ENCODE data around the gene COPS7A. TPM values are rescaled to one million over a fixed set of nuclear protein-coding genes. Genes with fewer than 3 reads are reported as not detected.
"Not testable (repeated sequence)": the region's sequence is repeated elsewhere in the genome, so short reads cannot be mapped to it uniquely, and the experiment has no call there.

Gene COPS7A
- polyA plus RNA-seq, 5 donors, result 48.4 to 59.1 (median 56.3) TPM

GRCh38 chr12:6699989-6700645 is 23.7 kb upstream of the COPS7A start:
- peak in 1 of 2 donors; percentile 14 for DNase-seq

GRCh38 chr12:6700646-6701051 is 23.2 kb upstream of the COPS7A start, which contains the start of gene PIANP:
Gene PIANP, minus strand, starts transcription at chr12:6700815. Its CDS starts 2,754 bp downstream, at chr12:6698061.
- DNase-seq, result peak; percentile 37 to 49

GRCh38 chr12:6701078-6701768 is 22.6 kb upstream of the COPS7A start:
- no peak for DNase-seq

GRCh38 chr12:6703631-6704030 is 20.2 kb upstream of the COPS7A start:
- no peak for DNase-seq

GRCh38 chr12:6708351-6708750 is 15.5 kb upstream of the COPS7A start:
- not testable (repeated sequence) for DNase-seq

GRCh38 chr12:6708960-6709394 is 14.9 kb upstream of the COPS7A start:
- no peak for DNase-seq

- not testable (repeated sequence) for DNase-seq
Observed at GRCh38 chr12:6716031-6716873, 7.6 kb upstream of the COPS7A start.

- DNase-seq, result no peak
Observed at GRCh38 chr12:6716874-6717437, 6.9 kb upstream of the COPS7A start.

GRCh38 chr12:6722863-6723262 is 983 bp upstream of the COPS7A start:
- DNase-seq, result no peak

GRCh38 chr12:6724409-6724797 is 557 bp downstream of the COPS7A start:
- DNase-seq, result no peak

- DNase-seq, result no peak
Observed at GRCh38 chr12:6725350-6725749, 1.5 kb downstream of the COPS7A start.

- no peak for DNase-seq
Observed at GRCh38 chr12:6729186-6729585, 5.3 kb downstream of the COPS7A start.

- no peak for DNase-seq
Observed at GRCh38 chr12:6730169-6730568, 6.3 kb downstream of the COPS7A start.

GRCh38 chr12:6734506-6735387 is 10.9 kb downstream of the COPS7A start:
- DNase-seq, result no peak

- peak; percentile 26 to 51 for DNase-seq
Observed at GRCh38 chr12:6735448-6736191, 11.8 kb downstream of the COPS7A start.

- DNase-seq, result no peak
Observed at GRCh38 chr12:6736754-6737153, 12.9 kb downstream of the COPS7A start.

- DNase-seq, result not testable (repeated sequence)
Observed at GRCh38 chr12:6742080-6742479, 18.2 kb downstream of the COPS7A start.

GRCh38 chr12:6742834-6743233 is 19.0 kb downstream of the COPS7A start:
- DNase-seq, result no peak

GRCh38 chr12:6743300-6743699 is 19.5 kb downstream of the COPS7A start:
- DNase-seq, result not testable (repeated sequence)

All from right lung (tissue), 5 donors.